T-helper 1 cell (primary cell): ENCODE results near the gene RBP3.

Experiments
- DNase-seq, 5 donors: peaks; one replicate each; pipeline ENCODE4 v3.0.0-alpha.2; 2012 to 2020

Gene RBP3

DNA sequence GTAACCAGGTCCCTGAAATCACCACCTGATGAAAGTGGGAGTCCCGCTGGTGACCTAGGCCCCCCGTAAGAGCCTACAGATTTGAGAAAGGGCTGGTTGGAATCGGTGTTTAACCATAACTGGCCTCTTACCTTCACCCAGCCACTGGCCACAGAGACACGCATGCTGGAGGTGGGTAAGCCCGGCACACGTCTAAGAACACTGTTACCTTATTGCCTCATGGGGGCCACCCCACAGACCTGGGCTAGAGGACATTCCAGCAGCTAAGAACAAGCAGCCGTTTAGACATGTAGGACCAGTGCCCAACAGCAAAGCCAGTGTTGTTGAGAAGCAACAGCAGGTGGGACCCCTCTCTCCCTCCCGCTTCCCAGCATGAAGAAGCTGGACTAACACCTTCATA lies 28.4 kb upstream of the RBP3 start:
- no peak for DNase-seq

DNA sequence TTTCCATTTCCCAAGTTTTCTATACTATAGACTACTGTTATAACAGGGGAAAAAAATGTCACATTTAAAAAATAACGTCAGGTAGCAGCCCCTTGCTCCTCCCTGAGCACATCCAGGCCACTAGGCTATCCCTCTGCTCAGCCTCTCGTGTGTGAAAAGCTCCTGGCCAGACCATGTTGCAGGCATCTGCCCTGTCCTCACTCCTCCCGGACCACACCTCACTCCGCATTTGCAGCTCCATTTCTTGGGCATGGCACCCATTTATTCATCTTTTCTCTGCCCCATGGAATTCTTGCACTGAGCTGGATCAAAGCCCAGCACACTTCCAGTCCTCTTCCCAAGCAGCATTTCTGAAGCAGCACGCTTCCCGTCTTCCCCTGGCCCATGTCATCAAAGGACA lies 27.4 kb upstream of the RBP3 start:
- no peak for DNase-seq

- DNase-seq, result no peak
These were observed 26.5 kb upstream of the RBP3 start for GRCh38 chr10:47321521-47322195.

DNA sequence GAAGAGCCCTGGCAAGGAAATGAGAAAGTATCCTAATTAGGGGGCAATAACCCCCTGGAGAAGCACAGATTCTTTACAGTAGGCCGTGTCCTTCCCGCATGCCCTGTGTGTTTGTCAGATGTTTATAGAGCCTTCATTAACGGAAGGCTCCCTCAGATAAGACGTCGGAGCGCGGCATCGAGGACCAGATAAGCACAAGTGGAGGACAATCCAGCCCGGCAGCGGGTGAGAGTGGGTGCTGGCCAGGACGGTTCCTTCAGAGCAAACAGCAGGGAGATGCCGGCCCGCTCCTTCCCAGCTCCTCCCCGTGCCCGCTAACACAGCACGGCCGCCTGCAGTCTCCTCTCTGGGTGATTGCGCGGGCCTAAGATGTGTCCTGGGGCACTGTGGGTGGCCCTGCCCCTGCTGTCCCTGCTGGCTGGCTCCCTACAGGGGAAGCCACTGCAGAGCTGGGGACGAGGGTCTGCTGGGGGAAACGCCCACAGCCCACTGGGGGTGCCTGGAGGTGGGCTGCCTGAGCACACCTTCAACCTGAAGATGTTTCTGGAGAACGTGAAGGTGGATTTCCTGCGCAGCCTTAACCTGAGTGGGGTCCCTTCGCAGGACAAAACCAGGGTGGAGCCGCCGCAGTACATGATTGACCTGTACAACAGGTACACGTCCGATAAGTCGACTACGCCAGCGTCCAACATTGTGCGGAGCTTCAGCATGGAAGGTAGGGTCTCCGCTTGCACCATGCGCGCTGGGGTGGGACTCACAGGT lies 25.7 kb upstream of the RBP3 start, which contains the start of gene GDF2:
Gene GDF2, plus strand, starts transcription at position 155 of the 762 bp plus-strand sequence. Its CDS starts 215 bp downstream, at position 370.
- no peak for DNase-seq

DNA sequence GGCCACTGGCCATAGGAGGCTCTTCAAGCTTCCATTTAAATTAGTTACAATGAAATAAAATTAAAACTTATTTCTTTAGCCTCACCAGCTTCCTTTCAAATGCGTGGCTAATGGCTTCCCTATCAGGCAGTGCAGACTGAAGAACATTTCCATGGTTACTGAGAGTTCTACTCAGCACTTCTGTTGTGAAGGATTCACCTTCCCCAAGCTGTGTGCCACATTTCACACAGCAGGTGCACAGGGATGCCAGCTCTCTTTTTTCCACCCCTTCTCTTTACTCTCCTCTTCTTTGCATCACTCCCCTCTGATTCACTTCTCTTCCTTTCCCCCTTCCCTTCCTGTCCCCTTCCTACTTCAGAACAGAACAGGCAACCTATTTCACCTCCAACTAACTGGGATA lies 25.1 kb upstream of the RBP3 start:
- no peak for DNase-seq

DNA sequence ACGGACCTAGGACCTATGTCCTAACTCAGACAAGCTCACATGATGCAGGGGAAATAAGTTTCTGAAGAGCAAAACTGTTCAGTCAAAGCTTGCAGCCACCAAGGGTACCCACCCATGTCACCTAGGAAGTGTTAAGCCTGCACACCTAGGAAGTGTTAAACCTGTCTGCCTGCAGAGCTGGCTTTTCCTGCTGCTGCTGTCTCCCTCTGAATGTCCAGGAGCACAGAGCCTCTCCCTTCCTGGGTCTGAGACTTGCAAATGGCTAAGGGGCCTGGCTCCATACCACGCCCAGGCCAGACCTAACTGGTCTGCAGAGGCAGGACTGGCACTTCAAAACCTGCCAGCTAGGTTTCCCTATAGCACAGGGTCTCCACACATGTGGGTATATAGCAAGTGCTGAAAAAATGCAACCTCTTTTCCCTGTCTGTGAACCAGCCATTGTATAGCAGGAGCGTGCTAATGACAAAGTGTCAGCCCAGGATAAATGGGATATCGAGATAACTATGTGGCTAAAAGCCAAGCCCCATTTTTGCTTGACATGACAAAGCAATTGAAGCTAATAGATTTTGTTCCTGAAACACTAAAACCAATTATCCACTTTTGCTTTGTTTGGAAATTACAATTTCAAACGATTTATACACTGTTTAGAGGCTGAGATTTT lies 24.4 kb upstream of the RBP3 start:
- DNase-seq, result no peak

DNA sequence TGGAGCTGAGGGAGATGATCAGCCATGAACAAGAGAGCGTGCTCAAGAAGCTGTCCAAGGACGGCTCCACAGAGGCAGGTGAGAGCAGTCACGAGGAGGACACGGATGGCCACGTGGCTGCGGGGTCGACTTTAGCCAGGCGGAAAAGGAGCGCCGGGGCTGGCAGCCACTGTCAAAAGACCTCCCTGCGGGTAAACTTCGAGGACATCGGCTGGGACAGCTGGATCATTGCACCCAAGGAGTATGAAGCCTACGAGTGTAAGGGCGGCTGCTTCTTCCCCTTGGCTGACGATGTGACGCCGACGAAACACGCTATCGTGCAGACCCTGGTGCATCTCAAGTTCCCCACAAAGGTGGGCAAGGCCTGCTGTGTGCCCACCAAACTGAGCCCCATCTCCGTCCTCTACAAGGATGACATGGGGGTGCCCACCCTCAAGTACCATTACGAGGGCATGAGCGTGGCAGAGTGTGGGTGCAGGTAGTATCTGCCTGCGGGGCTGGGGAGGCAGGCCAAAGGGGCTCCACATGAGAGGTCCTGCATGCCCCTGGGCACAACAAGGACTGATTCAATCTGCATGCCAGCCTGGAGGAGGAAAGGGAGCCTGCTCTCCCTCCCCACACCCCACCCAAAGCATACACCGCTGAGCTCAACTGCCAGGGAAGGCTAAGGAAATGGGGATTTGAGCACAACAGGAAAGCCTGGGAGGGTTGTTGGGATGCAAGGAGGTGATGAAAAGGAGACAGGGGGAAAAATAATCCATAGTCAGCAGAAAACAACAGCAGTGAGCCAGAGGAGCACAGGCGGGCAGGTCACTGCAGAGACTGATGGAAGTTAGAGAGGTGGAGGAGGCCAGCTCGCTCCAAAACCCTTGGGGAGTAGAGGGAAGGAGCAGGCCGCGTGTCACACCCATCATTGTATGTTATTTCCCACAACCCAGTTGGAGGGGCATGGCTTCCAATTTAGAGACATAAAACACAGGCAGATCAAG lies 22.6 kb upstream of the RBP3 start:
- no peak for DNase-seq

GRCh38 chr10:47326306-47326926 lies 21.7 kb upstream of the RBP3 start:
- no peak for DNase-seq

GRCh38 chr10:47326927-47327330 lies 21.2 kb upstream of the RBP3 start:
- DNase-seq, result no peak

DNA sequence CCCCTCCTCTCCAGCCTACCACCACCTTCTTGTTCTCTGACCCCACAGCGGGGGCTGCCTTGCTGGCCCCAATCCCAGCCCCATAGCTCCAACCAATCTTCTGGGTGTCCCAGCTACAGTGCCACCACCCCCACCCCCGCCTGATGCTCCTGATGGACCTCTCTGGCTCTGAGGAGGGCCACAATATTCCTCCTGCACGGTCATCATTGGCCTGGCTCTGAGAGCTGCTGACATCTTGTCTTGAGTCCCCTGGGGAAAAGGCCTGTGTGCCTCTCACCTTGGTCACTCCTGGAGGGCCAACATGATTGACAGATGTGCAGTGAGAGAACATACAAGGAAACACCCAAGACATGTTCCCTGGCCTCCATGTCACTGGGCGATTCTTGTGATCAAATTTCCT lies 18.3 kb upstream of the RBP3 start:
- no peak for DNase-seq

GRCh38 chr10:47330366-47330765 lies 17.8 kb upstream of the RBP3 start:
- no peak for DNase-seq

DNA sequence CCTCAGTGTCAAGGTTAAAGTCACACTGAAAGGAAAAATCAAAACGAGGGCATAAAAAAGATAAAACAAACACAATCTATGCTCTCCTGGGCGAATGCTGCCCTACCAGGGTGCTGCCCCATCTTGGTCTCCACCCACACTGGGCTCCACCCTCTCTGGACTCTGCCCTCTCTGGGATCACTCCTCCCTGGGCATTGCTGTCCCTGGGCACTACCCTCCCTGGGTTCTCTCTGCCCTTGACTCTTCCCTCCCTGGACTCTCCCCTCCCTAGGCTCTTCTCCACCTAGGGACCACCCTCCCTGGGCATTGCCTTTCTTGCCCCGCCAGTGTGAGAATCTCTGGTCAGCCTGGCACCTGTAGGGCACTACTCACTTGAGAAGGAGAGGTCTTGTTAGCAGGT lies 17.4 kb upstream of the RBP3 start:
- DNase-seq, result no peak

- DNase-seq, result no peak
These were observed 16.7 kb upstream of the RBP3 start for GRCh38 chr10:47331491-47331890.

DNA sequence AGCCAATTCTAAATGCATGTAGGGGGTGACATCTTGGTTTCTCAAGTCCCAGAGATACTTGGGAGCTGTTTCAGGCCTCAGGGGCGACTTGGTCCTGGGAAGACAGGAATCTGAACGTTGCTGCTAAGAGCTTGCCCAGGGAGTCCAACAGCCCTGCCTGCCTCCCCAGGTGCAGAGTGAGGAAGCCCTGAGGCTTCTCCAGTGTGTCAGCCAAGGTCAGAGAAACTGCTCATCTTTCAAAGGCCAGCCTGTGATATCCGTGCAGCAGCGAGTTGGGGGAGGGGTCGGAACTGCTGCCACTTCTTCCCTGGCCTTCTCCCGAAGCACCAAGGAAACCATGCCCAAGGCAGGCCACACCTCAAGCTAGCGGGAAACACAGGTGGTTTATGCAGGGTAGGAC lies 16.2 kb upstream of the RBP3 start:
- DNase-seq, result no peak

GRCh38 chr10:47332371-47332770 lies 15.8 kb upstream of the RBP3 start:
- DNase-seq, result no peak

- DNase-seq, result no peak
These were observed 15.2 kb upstream of the RBP3 start for GRCh38 chr10:47332946-47333345.

DNA sequence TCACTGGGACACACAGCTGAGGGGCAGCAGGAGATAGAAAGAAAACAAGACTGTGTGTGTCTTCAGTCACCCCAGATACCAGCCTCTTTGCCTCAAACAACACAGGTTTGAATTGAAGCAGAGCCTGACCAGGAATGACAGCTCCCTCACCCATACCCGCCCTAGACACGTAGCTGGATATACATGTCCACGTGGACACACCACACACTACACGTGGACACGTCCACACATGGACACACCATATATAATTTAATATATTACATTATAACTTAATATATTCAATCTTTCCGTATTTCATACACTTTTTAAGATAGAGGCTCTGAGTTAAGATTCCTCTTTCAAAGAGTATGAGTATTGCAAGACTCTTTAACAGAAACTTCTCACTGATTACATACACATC lies 14.6 kb upstream of the RBP3 start:
- DNase-seq, result no peak

DNA sequence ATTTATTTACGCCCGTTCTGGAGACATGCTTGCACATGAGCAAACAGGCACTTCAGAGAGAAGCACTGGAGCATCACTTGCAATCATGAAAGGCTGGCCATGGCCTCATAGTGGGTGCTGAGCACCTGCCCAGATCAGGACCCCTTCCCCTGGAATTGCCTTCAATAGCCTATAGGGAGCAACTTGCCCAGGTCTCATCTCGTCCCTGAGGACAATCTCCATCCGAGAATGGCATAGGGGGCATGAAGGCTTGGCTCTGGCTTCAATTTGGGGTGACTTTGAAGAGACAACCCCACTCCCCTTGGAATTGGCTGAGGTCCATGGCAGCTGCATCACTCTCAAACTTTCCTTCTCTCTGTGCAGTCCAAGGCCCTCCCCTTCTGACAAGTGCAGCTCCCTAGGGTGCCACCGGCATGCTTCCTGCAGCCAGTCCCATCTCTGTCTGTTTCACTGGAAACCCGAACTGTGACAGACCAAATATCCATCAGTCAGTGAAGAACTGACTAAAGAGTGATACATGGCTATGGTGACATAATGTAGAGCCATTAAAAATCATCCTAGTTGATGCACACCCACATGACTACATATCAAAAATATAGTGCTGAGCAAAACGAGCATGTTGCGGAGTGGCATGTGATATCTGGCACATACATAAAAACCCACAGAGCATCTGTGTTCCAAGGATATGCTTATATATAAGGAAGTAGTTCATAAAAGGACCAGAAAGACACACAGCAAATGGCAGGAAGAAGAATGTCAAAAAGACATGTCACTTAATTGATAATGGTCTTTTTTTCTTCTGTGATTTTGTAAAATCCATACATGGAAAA lies 13.5 kb upstream of the RBP3 start:
- no peak for DNase-seq

GRCh38 chr10:47335906-47336305 lies 12.3 kb upstream of the RBP3 start:
- DNase-seq, result no peak

DNA sequence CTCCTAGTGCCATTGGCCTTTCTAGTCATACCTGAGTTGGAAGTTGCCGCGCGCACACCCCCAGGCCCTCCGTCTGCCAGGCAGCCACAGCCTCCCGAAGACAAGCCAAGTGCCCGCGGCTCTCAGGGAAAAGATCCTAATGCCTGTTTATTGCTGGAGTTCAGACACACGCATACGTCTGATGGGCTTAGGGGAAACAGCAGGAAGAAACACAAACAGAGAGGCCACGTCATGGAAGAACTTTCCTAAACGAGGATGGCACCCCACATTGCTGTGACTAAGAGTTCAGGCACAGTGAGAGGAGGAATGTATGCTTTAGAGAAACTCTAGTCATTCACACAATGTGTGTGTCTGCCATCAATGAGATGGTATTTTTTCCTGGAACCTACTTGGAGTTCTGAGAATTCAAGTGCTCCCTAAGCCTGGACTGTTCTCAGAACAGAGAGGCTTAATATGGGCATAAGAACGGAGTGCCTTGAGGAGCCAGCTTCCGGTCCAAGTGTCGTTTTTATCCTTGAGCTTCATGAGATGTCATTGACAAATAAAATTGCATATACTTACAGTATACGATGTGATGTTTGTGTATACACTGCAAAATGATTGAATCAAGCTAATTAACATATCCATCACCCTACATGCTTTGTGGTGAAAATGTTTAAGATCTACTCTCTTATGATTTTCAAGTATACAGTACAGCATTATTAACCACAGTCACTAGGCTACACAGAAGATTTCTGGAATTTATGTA lies 11.6 kb upstream of the RBP3 start:
- no peak for DNase-seq

DNA sequence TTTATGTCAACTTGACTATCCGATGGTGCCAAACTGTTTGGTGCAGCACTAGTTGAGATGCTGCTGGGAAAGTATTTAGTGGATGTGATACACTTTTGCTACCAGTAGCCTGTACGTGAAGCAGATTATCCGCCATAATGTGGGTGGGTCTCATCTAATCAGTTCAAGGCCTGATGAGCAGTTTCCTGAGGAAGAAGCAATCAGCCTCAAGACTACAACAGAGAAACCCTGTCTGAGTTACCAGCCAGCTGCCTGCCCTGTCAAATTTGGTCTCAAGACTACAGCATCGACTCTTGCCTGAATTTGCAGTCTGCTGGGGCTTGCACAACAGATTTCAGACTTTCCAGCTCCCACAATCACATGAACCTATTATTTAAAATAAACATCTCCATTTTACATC lies 10.9 kb upstream of the RBP3 start:
- no peak for DNase-seq
